Suppressor macrophage (primary cell): ENCODE data around the gene KDM4B.

Experiments
- DNase-seq, 4 experiments: peaks; one replicate each; pipeline ENCODE4 v3.0.0-alpha.2; 2020 to 2022

Gene KDM4B

DNA sequence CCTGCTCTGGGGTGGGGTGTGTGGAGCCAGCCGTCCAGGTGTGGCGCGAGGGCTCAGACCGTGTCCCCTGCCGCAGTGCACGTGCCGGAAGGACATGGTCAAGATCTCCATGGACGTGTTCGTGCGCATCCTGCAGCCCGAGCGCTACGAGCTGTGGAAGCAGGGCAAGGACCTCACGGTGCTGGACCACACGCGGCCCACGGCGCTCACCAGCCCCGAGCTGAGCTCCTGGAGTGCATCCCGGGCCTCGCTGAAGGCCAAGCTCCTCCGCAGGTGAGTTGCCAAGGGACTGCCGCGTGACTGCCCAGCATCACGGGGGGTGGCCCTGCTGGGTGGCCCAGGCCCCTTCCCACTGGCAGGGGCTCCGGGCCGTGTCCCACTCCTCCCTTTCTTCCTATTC is 141.6 kb downstream of the KDM4B start:
- DNase-seq: no peak

DNA sequence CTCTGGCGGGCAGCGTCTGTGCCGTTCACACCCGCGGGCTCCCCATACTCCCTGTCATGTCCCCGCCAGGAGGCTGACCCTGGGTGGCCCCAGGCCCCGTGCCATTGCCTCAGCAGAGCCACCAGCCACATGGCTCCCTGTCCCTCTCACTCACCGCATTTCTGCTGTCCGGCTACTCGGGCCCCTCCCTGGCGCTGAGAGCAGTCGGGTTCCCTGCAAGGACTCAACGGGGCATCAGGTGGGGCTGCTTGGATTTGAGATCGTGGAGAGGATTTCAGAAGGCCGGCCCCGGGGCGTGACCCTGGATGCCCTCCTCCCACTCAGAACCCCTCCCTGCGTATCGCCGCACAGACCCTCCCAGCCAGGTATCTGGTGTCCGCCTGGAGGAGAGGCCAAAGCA is 142.1 kb downstream of the KDM4B start:
- DNase-seq: no peak

GRCh38 chr19:5112175-5112574 is 143.3 kb downstream of the KDM4B start:
- no peak for DNase-seq

DNA sequence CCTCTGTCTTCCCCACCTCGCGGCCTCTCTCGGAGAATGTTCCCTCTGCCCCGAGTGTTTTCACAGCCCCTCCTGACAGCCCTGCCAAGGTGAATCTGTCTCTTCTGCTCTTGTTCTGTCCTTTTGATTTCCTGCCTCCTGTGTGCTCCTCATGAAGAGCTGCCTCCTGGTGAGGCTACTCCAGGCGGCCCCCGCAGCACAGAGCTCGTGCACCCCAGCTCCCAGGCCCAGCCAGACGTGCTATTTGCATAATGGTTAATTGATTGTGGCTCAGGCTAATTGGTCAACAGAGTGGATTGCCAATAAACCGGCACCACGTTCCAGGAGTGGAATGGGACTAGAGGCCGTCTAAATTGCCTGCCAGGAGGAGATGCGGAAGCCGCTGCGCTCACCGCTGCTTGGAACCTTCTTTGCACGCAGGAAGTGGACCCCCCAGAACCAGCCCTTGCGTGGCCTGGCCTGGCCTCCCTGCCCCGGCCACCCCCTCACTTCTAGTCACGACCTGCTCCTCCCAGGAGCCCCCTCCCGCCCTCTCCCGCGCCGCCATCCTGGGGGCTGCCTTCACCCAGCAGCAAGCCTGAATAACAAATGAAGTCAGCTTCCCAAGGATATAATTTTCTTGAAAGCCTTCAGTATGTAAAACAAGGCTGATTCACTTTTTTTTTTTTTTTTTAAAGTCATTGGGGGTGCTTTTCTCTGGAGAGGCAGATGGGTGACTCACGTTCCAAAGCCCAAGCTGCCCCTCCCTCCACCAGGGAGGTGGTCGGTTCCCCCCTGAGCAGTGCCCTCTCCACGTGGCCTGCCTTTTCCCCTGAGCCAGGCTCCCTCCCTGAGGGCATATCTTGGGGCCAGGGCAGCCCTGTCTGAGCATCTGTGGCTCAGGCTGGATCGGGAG is 144.0 kb downstream of the KDM4B start:
- no peak for DNase-seq

GRCh38 chr19:5113633-5114586 is 145.0 kb downstream of the KDM4B start:
- DNase-seq: no peak

GRCh38 chr19:5114727-5115126 is 145.8 kb downstream of the KDM4B start:
- DNase-seq: no peak

DNA sequence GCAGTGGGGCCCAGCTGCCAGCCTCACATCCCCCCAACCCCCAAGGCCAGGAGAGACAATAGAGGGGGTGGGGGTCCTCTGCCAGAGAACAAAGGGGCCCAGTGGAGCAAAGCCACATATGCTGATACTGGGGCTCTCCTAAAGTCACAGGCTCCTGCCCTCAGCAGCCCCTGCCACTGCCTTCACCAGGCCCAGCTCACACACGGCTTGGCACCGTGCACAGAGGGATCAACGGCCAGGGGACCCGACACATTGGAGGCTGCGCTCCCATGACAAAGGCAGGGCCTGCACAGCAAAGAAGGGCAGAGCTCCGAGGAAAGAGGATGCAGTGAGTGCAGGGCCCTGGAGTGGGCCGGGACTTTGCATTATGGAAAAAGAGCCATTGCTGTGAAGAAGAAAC is 146.4 kb downstream of the KDM4B start:
- no peak for DNase-seq

- no peak for DNase-seq
Observed at GRCh38 chr19:5115771-5116202, 146.9 kb downstream of the KDM4B start.

GRCh38 chr19:5116292-5116691 is 147.4 kb downstream of the KDM4B start:
- no peak for DNase-seq

GRCh38 chr19:5117421-5117820 is 148.5 kb downstream of the KDM4B start:
- no peak for DNase-seq

DNA sequence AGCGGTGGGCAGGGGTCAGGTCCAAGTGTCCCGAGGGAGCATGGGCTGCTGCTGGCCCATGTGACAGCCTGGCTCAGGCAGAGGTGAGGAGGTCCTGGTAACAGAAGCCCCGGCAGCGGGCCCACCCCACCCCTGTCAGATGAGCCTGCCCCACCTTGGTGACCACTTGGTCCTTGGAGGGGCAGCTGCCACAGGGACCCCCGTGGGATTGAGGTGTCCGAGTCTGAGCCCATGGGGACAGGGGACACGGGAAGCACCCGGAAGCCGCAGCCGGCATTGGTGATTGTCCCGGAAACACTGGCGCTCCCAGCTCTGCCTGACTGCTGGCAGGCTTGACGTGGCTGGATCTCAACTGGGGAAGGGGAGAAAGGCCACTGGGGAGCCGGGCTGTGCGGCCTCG is 149.1 kb downstream of the KDM4B start:
- DNase-seq: no peak

DNA sequence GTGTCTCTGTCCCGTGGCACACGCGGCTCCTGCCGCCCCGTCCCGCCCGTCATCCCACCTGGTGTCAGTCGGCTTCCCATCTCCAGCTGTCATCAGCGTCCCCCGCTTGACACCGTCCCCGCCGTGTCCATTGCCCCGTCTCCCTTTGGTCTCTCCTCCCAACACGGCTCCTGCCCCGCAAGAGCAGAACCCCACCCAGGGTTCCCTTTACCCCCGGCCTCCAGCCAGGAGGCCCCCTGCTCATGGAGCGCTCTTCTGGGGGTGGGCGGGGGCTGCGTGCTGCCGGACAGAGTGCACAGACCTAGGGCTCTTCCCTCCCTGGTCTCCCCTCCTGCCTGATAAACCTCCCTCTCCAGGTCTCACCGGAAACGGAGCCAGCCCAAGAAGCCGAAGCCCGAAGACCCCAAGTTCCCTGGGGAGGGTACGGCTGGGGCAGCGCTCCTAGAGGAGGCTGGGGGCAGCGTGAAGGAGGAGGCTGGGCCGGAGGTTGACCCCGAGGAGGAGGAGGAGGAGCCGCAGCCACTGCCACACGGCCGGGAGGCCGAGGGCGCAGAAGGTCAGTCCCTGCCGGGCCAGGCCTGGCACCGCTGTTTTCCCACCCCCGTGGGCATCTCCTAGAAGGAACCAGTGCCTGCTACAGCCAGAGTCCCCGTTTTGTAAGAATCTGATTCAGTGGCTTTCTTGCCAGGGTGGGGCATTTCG is 150.5 kb downstream of the KDM4B start:
- no peak for DNase-seq

GRCh38 chr19:5120321-5120720 is 151.4 kb downstream of the KDM4B start:
- DNase-seq: no peak

DNA sequence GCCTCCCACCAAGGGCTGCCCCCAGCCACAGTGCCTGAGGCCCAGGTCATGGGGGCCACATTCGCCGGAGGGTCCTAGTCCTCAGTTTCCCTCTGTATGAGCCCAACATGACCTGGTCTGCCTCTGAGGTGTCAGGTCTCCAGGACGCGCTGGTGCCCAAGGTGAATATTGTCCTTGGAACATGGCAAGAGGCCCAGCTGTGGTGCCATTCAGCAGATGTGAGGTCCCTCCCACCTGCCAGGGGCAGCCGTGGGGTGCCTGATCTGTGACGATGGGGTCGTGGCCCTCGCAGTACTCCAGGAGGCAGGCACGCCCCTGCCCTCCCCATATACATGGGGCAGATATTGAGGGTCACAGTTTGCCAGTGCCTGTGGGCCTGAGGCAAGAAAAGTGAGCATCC is 151.9 kb downstream of the KDM4B start:
- no peak for DNase-seq

DNA sequence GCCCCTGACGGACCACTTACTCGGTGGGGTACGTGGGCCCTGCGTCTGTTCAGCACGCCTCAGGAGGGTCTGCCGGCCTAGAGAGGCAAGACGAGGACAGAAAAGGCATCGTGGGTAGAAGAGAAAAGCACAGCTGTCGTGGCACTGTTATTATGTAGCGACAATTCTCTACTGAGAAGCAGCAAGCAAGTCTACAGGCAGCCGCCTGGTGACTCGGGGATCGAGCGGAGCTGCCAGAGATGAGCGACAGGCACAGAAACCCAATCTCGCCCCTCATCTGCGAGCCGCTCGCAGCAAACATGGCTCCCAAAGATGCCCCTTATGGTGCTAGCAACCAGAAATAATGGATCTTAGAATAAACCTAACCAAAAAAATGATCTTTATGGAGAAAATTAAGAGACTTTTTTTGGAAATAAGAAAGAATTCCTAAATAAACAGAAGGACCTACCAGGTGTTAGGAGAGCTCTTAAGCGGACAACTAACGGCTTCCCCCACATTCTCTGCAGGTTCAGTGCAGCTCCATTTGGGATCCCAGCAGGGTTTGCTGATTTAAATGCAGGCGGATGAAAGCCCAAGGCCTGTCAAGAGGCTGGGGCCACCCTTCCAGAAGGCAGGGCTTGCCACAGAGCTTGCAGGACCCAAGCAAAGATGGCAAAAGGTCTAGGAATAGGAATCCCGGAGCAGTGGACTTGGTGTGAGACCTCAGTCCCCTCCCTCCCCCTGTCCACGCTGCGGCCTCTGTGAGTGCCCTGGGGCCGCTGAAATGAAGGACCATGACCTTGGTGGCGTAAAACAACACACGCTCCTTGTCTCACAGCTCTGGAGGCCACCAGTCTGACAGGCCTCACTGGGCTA is 152.6 kb downstream of the KDM4B start:
- DNase-seq: no peak

- no peak for DNase-seq
Observed at GRCh38 chr19:5122121-5122400, 153.1 kb downstream of the KDM4B start.

- no peak for DNase-seq
Observed at GRCh38 chr19:5122671-5123409, 153.9 kb downstream of the KDM4B start.

GRCh38 chr19:5123646-5124045 is 154.7 kb downstream of the KDM4B start:
- no peak for DNase-seq

- DNase-seq: no peak
Observed at GRCh38 chr19:5124111-5124855, 155.4 kb downstream of the KDM4B start.

- no peak for DNase-seq
Observed at GRCh38 chr19:5125376-5125775, 156.5 kb downstream of the KDM4B start.
